HEK293 (cell line): ENCODE measurements around the gene RTBDN.

Source experiments
- CTCF ChIA-PET: fragments of 350-600 bp; formaldehyde crosslinking; extraction: SDS; loops from one replicate; lab custom pipeline; 2021; ENCODE audit warnings: antibody characterized with exemption; lab: Yijun Ruan, JAX
- POLR2A ChIA-PET: fragments of 300-600 bp; formaldehyde crosslinking; extraction: SDS; loops from one replicate; lab custom pipeline; 2020; ENCODE audit warnings: antibody characterized with exemption, inconsistent platforms; lab: Yijun Ruan, JAX
- H3K27ac ChIP-seq: fragments of 200-500 bp; sonication (Bioruptor generic); 2 replicates; pipeline ENCODE4 v1.5.1; 2014; ENCODE audit warnings: low read depth, low read length, control low read depth, inconsistent platforms; ENCODE audit errors: extremely low read depth
- H3K36me3 ChIP-seq, 2 experiments: fragments of 200-500 bp in 1 of 2; sonication (Bioruptor generic) in 1 of 2; 1 replicate in 1 of 2; 2 replicates in 1 of 2; pipeline ENCODE4 v1.5.1; 2014 to 2017; ENCODE audit warnings: inconsistent platforms in 2 of 2, low read length in 2 of 2; ENCODE audit not compliant: control insufficient read depth in 2 of 2, insufficient read depth in 1 of 2
- H3K4me1 ChIP-seq: fragments of 200-500 bp; sonication (Bioruptor generic); 2 replicates; pipeline ENCODE4 v1.5.1; 2014; ENCODE audit warnings: mild to moderate bottlenecking, low read length, inconsistent platforms; ENCODE audit not compliant: control insufficient read depth, insufficient read depth
- H3K4me3 ChIP-seq: 2 replicates; pipeline ENCODE4 v1.5.1; 2011; ENCODE audit warnings: low read depth, mild to moderate bottlenecking, control low read depth, low read length, moderate library complexity
- H3K9me3 ChIP-seq: fragments of 200-500 bp; sonication (Bioruptor generic); 2 replicates; pipeline ENCODE4 v1.5.1; 2014; ENCODE audit warnings: low read depth, low read length, inconsistent platforms; ENCODE audit not compliant: control insufficient read depth, insufficient read depth
- GLIS1 ChIP-seq: fragments of 450-650 bp; formaldehyde crosslinking; IDR thresholded peaks from 2 replicates; pipeline ENCODE4 v1.5.1; 2016; ENCODE audit warnings: missing biosample characterization, missing genetic modification characterization
- GLIS2 ChIP-seq: fragments of 450-650 bp; formaldehyde crosslinking; IDR thresholded peaks from 2 replicates; pipeline ENCODE4 v1.5.1; 2016; ENCODE audit warnings: missing biosample characterization, missing genetic modification characterization
- HOXD13 ChIP-seq: sonication (generic); formaldehyde crosslinking; IDR thresholded peaks from 2 replicates; pipeline ENCODE4 v1.8.0; 2022; ENCODE audit warnings: missing genetic modification reagents, borderline replicate concordance
- KLF1 ChIP-seq: fragments of 450-650 bp; formaldehyde crosslinking; IDR thresholded peaks from 2 replicates; pipeline ENCODE4 v1.5.1; 2016; ENCODE audit warnings: missing biosample characterization, missing genetic modification characterization
- MEIS1 ChIP-seq: sonication (generic); formaldehyde crosslinking; IDR thresholded peaks from 2 replicates; pipeline ENCODE4 v1.8.1; 2022; ENCODE audit warnings: missing genetic modification reagents, mild to moderate bottlenecking, borderline replicate concordance
- MZF1 ChIP-seq: fragments of 450-650 bp; formaldehyde crosslinking; IDR thresholded peaks from 2 replicates; pipeline ENCODE4 v1.5.1; 2017; ENCODE audit warnings: missing biosample characterization, missing genetic modification characterization, borderline replicate concordance
- OSR2 ChIP-seq: fragments of 450-650 bp; formaldehyde crosslinking; IDR thresholded peaks from 2 replicates; pipeline ENCODE4 v1.5.1; 2016; ENCODE audit warnings: missing biosample characterization, missing genetic modification characterization
- OVOL3 ChIP-seq: fragments of 450-650 bp; formaldehyde crosslinking; IDR thresholded peaks from 2 replicates; pipeline ENCODE4 v1.5.1; 2016; ENCODE audit warnings: missing biosample characterization, missing genetic modification characterization
- SCRT2 ChIP-seq: fragments of 450-650 bp; formaldehyde crosslinking; IDR thresholded peaks from 2 replicates; pipeline ENCODE4 v1.5.1; 2016; ENCODE audit warnings: missing biosample characterization, missing genetic modification characterization
- ZBTB48 ChIP-seq: fragments of 450-650 bp; formaldehyde crosslinking; IDR thresholded peaks from 2 replicates; pipeline ENCODE4 v1.5.1; 2016; ENCODE audit warnings: missing biosample characterization, missing genetic modification characterization
- ZNF155 ChIP-seq: fragments of 450-650 bp; formaldehyde crosslinking; IDR thresholded peaks from 2 replicates; pipeline ENCODE4 v1.5.1; 2016; ENCODE audit warnings: missing biosample characterization, missing genetic modification characterization
- ZNF221 ChIP-seq: fragments of 450-650 bp; formaldehyde crosslinking; IDR thresholded peaks from 2 replicates; pipeline ENCODE4 v1.5.1; 2017; ENCODE audit warnings: missing biosample characterization, missing genetic modification characterization, borderline replicate concordance
- ZNF350 ChIP-seq: fragments of 450-650 bp; formaldehyde crosslinking; IDR thresholded peaks from 2 replicates; pipeline ENCODE4 v1.5.0; 2017; ENCODE audit warnings: missing biosample characterization, mild to moderate bottlenecking, missing genetic modification characterization
- ZNF366 ChIP-seq: fragments of 450-650 bp; formaldehyde crosslinking; conservative IDR thresholded peaks from 2 replicates; pipeline ENCODE4 v1.5.1; 2016; ENCODE audit warnings: missing biosample characterization, missing genetic modification characterization
- ZNF48 ChIP-seq: fragments of 450-650 bp; formaldehyde crosslinking; IDR thresholded peaks from 2 replicates; pipeline ENCODE4 v1.5.1; 2016; ENCODE audit warnings: missing biosample characterization, missing genetic modification characterization
- ZNF548 ChIP-seq: fragments of 450-650 bp; formaldehyde crosslinking; IDR thresholded peaks from 2 replicates; pipeline ENCODE4 v1.5.1; 2016; ENCODE audit warnings: missing biosample characterization, missing genetic modification characterization
- ZNF560 ChIP-seq: fragments of 450-650 bp; formaldehyde crosslinking; IDR thresholded peaks from 2 replicates; pipeline ENCODE4 v1.5.1; 2017; ENCODE audit warnings: missing biosample characterization, missing genetic modification characterization, borderline replicate concordance
- ZNF561 ChIP-seq: fragments of 450-650 bp; IDR thresholded peaks from 2 replicates; pipeline ENCODE4 v1.5.1; 2018; ENCODE audit warnings: missing biosample characterization, missing genetic modification characterization, borderline replicate concordance
- ZNF626 ChIP-seq: fragments of 450-650 bp; sonication (Bioruptor Pico); formaldehyde crosslinking; IDR thresholded peaks from 2 replicates; pipeline ENCODE4 v1.5.1; 2018; ENCODE audit warnings: missing biosample characterization, missing genetic modification characterization, inconsistent platforms
- ZNF629 ChIP-seq: fragments of 450-650 bp; formaldehyde crosslinking; IDR thresholded peaks from 2 replicates; pipeline ENCODE4 v1.5.1; 2017; ENCODE audit warnings: missing biosample characterization, missing genetic modification characterization
- ZNF670 ChIP-seq: fragments of 450-650 bp; formaldehyde crosslinking; IDR thresholded peaks from 2 replicates; pipeline ENCODE4 v1.5.1; 2016; ENCODE audit warnings: missing biosample characterization, missing genetic modification characterization, low read depth
- ZSCAN16 ChIP-seq: fragments of 450-650 bp; formaldehyde crosslinking; IDR thresholded peaks from 2 replicates; pipeline ENCODE4 v1.5.1; 2016; ENCODE audit warnings: missing biosample characterization, missing genetic modification characterization
- ZSCAN4 ChIP-seq: fragments of 450-650 bp; formaldehyde crosslinking; IDR thresholded peaks from 2 replicates; pipeline ENCODE4 v1.5.1; 2017; ENCODE audit warnings: missing biosample characterization, missing genetic modification characterization
- ZXDB ChIP-seq: fragments of 450-650 bp; formaldehyde crosslinking; IDR thresholded peaks from 2 replicates; pipeline ENCODE4 v1.5.1; 2016; ENCODE audit warnings: missing biosample characterization, missing genetic modification characterization
- TF ChIP-seq, protein P1 (sequence below): fragments of 450-650 bp; formaldehyde crosslinking; IDR thresholded peaks from 2 replicates; pipeline ENCODE4 v1.5.1; 2017; ENCODE audit warnings: missing biosample characterization, missing genetic modification characterization
- TF ChIP-seq, protein P2 (sequence below): fragments of 450-650 bp; formaldehyde crosslinking; IDR thresholded peaks from 2 replicates; pipeline ENCODE4 v1.5.1; 2017; ENCODE audit warnings: missing biosample characterization, mild to moderate bottlenecking, missing genetic modification characterization, moderate library complexity

The RTBDN gene

DNA sequence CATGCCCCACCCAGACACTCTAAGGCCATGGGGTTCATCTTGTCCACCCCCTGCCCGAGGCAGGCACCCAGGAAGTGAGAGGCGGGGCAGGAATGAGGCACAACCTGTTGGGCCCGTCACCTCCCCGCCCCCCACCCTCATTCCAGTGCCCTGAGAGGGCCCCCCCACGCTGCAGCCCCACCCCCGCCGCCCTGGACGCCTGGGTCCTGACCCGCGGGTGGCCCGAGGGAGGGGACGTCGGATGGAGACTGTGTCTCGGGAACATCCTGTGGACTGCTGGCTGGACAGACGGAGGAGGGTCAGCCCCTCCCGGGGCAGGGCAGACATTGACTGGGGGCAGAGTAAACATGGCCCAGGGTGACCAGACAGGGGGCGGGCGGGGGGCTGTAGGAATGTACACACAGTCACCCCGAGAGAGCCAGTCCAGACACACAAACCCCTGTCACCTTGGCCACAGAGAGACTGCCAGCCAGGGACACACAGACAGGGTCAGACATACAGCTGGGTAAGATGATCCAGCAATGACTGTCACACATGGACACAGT, 50.5 kb downstream of the RTBDN start:
- CTCF ChIA-PET, result no interaction called here
- Histone ChIP-seq H3K9me3 (no peaks in the 10 kb centered on the region), H3K4me1 (peaks cover 6% of the 10 kb centered on the region), H3K27ac (no peak overlapping the region), H3K4me3 (no peak overlapping the region), H3K36me3 (no peaks in the 10 kb centered on the region)
- POLR2A ChIA-PET, result interaction anchor here (2.7 kb wide), 1 partner anchor 8 kb away, joined by 33 read pairs; the partner anchor contains the start of gene JUNB
- TF ChIP-seq GLIS2 (peak; percentile 47), SCRT2 (tag by site-specific recombination) (peak; percentile 41; the same call in 1 of the 2 replicates), ZNF560 (tag by site-specific recombination) (no peak), GLIS1 (tag by site-specific recombination) (peak; percentile 29)

- CTCF ChIA-PET, result interaction anchor here (2.4 to 11.4 kb wide), 2 partner anchors 11 to 13 kb away, joined by 6 to 234 read pairs; partner anchors contain the start of genes JUNB, PRDX2 and THSD8
- Histone ChIP-seq H3K4me1 (peaks cover 5% of the 10 kb centered on the region; the same call in 1 of the 2 replicates), H3K4me3 (no peak overlapping the region)
Measured at GRCh38 chr19:12783291-12783848, 51.0 kb downstream of the RTBDN start.

DNA sequence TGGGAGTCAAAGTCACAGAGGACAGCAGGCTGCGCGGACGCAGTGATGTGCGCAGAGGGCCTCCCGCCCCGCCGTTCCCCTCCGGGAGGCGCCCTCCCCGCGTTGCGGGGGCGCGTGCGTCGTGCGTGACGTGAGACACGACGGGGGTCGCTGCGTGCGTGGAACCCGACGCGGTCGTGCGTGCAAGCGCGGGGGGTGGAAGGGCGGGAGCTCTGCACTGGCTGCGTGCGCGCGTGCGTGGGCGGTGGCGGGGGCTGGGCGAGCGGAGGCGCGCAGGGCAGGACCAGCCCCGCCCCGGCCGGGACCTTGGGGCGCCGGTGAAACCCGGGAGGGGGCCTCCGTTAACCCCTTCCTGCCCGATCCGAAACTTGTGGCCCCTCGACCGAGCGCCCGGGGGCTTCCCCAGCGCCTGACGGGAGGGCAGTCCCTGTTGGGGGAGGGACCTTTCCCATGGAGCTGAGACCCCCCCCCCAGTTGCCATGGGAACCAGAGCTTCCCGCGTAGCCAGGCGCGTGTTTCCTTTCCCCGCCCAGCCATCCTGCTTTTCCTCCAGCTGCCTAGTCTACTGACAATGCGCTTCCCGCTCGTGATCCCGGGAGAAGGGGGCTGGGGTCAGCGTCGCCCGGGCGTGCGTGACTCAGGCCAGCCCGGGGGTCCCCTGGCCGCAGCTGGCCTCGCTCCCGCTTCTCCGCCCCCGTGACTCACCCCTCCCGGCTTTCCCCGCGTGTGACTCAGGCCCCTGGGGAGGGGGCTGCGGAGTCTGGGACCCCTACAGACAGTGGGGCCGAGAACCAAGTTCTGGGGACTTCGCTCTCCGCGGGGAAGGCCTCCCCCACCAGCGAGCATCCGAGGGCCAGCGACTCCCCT, 51.7 kb downstream of the RTBDN start:
- CTCF ChIA-PET, result interaction anchor here (2.4 to 11.4 kb wide), 2 partner anchors 10 to 13 kb away, joined by 6 to 234 read pairs; partner anchors contain the start of genes JUNB, PRDX2 and THSD8
- Histone ChIP-seq H3K9me3 (no peaks in the 10 kb centered on the region), H3K4me3 (peak overlapping the region; percentile 47), H3K36me3 (no peaks in the 10 kb centered on the region), H3K27ac (peak overlapping the region; percentile 30; the same call in 1 of the 2 replicates), H3K4me1 (peaks cover 6% of the 10 kb centered on the region; the same call in 1 of the 2 replicates)
- POLR2A ChIA-PET, result interaction anchor here (0.7 to 2.7 kb wide), 4 partner anchors 9 to 151 kb away, joined by 4 to 33 read pairs (median 6); partner anchors contain the start of genes FARSA and JUNB
- TF ChIP-seq ZNF155 (tag by site-specific recombination), result no peak
- TF ChIP-seq HOXD13 (CRISPR knock-in tag), result no peak
- TF ChIP-seq, protein P1, sequence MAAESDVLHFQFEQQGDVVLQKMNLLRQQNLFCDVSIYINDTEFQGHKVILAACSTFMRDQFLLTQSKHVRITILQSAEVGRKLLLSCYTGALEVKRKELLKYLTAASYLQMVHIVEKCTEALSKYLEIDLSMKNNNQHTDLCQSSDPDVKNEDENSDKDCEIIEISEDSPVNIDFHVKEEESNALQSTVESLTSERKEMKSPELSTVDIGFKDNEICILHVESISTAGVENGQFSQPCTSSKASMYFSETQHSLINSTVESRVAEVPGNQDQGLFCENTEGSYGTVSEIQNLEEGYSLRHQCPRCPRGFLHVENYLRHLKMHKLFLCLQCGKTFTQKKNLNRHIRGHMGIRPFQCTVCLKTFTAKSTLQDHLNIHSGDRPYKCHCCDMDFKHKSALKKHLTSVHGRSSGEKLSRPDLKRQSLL (tag by site-specific recombination), result no peak
- TF ChIP-seq ZNF629 (tag by site-specific recombination), result peak; percentile 67; the same call in 1 of the 2 replicates
- no peak for TF ChIP-seq ZNF548 (tag by site-specific recombination)
- TF ChIP-seq MZF1 (tag by site-specific recombination), result no peak
- TF ChIP-seq ZSCAN4 (tag by site-specific recombination), result peak; percentile 20; the same call in 1 of the 2 replicates
- no peak for TF ChIP-seq MEIS1 (CRISPR knock-in tag)
- TF ChIP-seq ZNF561 (tag by site-specific recombination), result peak; percentile 90
- TF ChIP-seq ZSCAN16 (tag by site-specific recombination), result no peak
- no peak for TF ChIP-seq ZNF221 (tag by site-specific recombination)
- TF ChIP-seq ZXDB, result peak; percentile 57; the same call in 1 of the 2 replicates
- 0 out of 2 replicates have a peak, but pooled peaks have one; percentile 33 for TF ChIP-seq ZNF366 (tag by site-specific recombination)
- TF ChIP-seq, protein P2, sequence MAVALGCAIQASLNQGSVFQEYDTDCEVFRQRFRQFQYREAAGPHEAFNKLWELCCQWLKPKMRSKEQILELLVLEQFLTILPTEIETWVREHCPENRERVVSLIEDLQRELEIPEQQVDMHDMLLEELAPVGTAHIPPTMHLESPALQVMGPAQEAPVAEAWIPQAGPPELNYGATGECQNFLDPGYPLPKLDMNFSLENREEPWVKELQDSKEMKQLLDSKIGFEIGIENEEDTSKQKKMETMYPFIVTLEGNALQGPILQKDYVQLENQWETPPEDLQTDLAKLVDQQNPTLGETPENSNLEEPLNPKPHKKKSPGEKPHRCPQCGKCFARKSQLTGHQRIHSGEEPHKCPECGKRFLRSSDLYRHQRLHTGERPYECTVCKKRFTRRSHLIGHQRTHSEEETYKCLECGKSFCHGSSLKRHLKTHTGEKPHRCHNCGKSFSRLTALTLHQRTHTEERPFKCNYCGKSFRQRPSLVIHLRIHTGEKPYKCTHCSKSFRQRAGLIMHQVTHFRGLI (tag by site-specific recombination), result peak; percentile 60; the same call in 1 of the 2 replicates
- no peak for TF ChIP-seq OSR2
- TF ChIP-seq KLF1 (tag by site-specific recombination), result peak; percentile 71
- no peak for TF ChIP-seq ZNF670
- no peak for TF ChIP-seq ZNF48 (tag by site-specific recombination)
- TF ChIP-seq OVOL3 (tag by site-specific recombination), result no peak
- no peak for TF ChIP-seq ZNF626 (tag by site-specific recombination)
- TF ChIP-seq ZBTB48, result no peak

More at GRCh38 chr19:12783291-12783848, 51.0 kb downstream of the RTBDN start:
- no peaks in the 10 kb centered on the region for H3K36me3 ChIP-seq
- no peak overlapping the region; the same call in 1 of the 2 replicates for H3K27ac ChIP-seq
- TF ChIP-seq GLIS1 (tag by site-specific recombination) (peak; percentile 14; the same call in 1 of the 2 replicates), ZNF350 (tag by site-specific recombination) (no peak)
- POLR2A ChIA-PET, result interaction anchor here (0.7 to 2.7 kb wide), 4 partner anchors 9 to 150 kb away, joined by 4 to 33 read pairs (median 6); partner anchors contain the start of genes FARSA and JUNB
- H3K9me3 ChIP-seq, result no peaks in the 10 kb centered on the region
